Testis (tissue), 3 donors: ENCODE data around the gene LRP1B. TPM values are rescaled to one million over a fixed set of nuclear protein-coding genes. Genes with fewer than 3 reads are reported as not detected.
"Not testable (repeated sequence)": the region's sequence is repeated elsewhere in the genome, so short reads cannot be mapped to it uniquely, and the experiment has no call there.

Experiments used
- DNase-seq: peaks from one replicate; pipeline ENCODE4 v3.0.0-alpha.2; 2019
- H3K27ac ChIP-seq, 2 donors: fragments of 200-600 bp; sonication (generic); one replicate each; pipeline ENCODE4 v1.5.1; 2019
- H3K27me3 ChIP-seq: fragments of 200-600 bp; sonication (generic); one replicate; pipeline ENCODE4 v1.5.1; 2019
- H3K36me3 ChIP-seq: fragments of 200-600 bp; sonication (generic); one replicate; pipeline ENCODE4 v1.5.1; 2017; ENCODE audit warnings: low read depth; ENCODE audit errors: missing control alignments
- H3K4me1 ChIP-seq: fragments of 200-600 bp; sonication (generic); one replicate; pipeline ENCODE4 v1.5.1; 2019
- H3K4me3 ChIP-seq, 2 donors: fragments of 200-600 bp; sonication (generic); one replicate each; pipeline ENCODE4 v1.5.1; 2017 to 2019
- H3K9me3 ChIP-seq: fragments of 200-600 bp; sonication (generic); one replicate; pipeline ENCODE4 v1.5.1; 2017
- CTCF ChIP-seq, 3 experiments: fragments of 450-650 bp in 2 of 3; fragments of 200-600 bp in 1 of 3; sonication (generic) in 1 of 3; IDR thresholded peaks; one replicate each; pipeline ENCODE4 v1.5.1; 2016 to 2019; ENCODE audit warnings: antibody characterized with exemption in 3 of 3, mild to moderate bottlenecking in 2 of 3, moderate library complexity in 1 of 3
- POLR2A ChIP-seq: fragments of 450-650 bp; IDR thresholded peaks from one replicate; pipeline ENCODE4 v1.6.1; 2017; ENCODE audit warnings: antibody characterized with exemption, mild to moderate bottlenecking, moderate library complexity
- WGBS, 2 donors: methylation state at CpG; one replicate each; pipeline ENCODE4 v1.1.5; 2018; 5-methylcytosine and 5-hydroxymethylcytosine counted together
- intact Hi-C: fragments of 100-400 bp; cut with DNase I; formaldehyde crosslinking; loops from one replicate; pipeline ENCODE4 v1.15.1; 2023; ENCODE audit warnings: low total_unique reads
- polyA plus RNA-seq: library from polyadenylated mRNA; stranded (reverse); fragments of 350-450 nt; fragmentation: Illumina TruSeq; extraction: RNeasy Lipid Tissue Mini Kit (QIAGEN cat#74804); gene quantifications from one replicate; pipeline ENCODE4 v1.2.3, GENCODE V29; 2014; ENCODE audit warnings: low read depth, low replicate concordance; ENCODE audit not compliant: insufficient read depth
- total RNA-seq, 2 donors: library from RNA; depleted of rRNA; stranded (reverse); fragments of >200 nt; gene quantifications; one replicate each; pipeline ENCODE4 v1.2.3, GENCODE V29; 2016

Gene LRP1B
- total and polyA plus RNA-seq, 3 donors from 2014 or later, result 0.79 to 1.9 (median 0.84) TPM

GRCh38 chr2:140975237-140975636, 1155.6 kb downstream of the LRP1B start:
- intact Hi-C loops, result no loop called here
- Histone ChIP-seq H3K27me3 (no peaks in the 10 kb centered on the region), H3K9me3 (no peaks in the 10 kb centered on the region), H3K4me1 (no peaks in the 10 kb centered on the region), H3K4me3 (no peak overlapping the region), H3K27ac (no peak overlapping the region), H3K36me3 (no peaks in the 10 kb centered on the region)
- TF ChIP-seq POLR2A (no peak), CTCF (IDR thresholded peaks at IDR 0.05) (no peak)
- DNase-seq, result no peak

- no peaks in the 10 kb centered on the region for H3K27me3 ChIP-seq
- H3K4me3 ChIP-seq, result no peak overlapping the region
- intact Hi-C loops, result no loop called here
- no peak for TF ChIP-seq CTCF (IDR thresholded peaks at IDR 0.05)
- TF ChIP-seq POLR2A, result no peak
- H3K27ac ChIP-seq, result no peak overlapping the region
- DNase-seq, result no peak
- 92 to 100% methylated on average over 1 of the region's 1 CpG for WGBS, 2 donors
- no peaks in the 10 kb centered on the region for H3K9me3 ChIP-seq
- H3K4me1 ChIP-seq, result no peaks in the 10 kb centered on the region
- H3K36me3 ChIP-seq, result no peaks in the 10 kb centered on the region
Measured at GRCh38 chr2:140972724-140973123, 1158.1 kb downstream of the LRP1B start.

- H3K27ac ChIP-seq, H3K4me1 ChIP-seq, intact Hi-C loops, H3K27me3 ChIP-seq, H3K36me3 ChIP-seq, H3K4me3 ChIP-seq, H3K9me3 ChIP-seq: not testable (repeated sequence)
- peak; percentile 18 for DNase-seq
- WGBS, 2 donors, result 65 to 85% methylated on average over 9 of the region's 11 CpGs
Measured at GRCh38 chr2:140964324-140964723, 1166.5 kb downstream of the LRP1B start.

GRCh38 chr2:140949932-140950331, 1180.9 kb downstream of the LRP1B start:
- Histone ChIP-seq H3K36me3 (no peaks in the 10 kb centered on the region), H3K9me3 (no peaks in the 10 kb centered on the region), H3K4me1 (no peaks in the 10 kb centered on the region), H3K4me3 (no peak overlapping the region), H3K27me3 (no peaks in the 10 kb centered on the region), H3K27ac (no peak overlapping the region)
- WGBS, 2 donors, result 75% methylated on average over 1 of the region's 1 CpG; no CpG with 5 or more reads in 1 of the 2 donors
- TF ChIP-seq POLR2A (no peak), CTCF (IDR thresholded peaks at IDR 0.05) (no peak)
- DNase-seq, result no peak
- intact Hi-C loops, result no loop called here

- Histone ChIP-seq H3K9me3 (no peaks in the 10 kb centered on the region), H3K4me1 (no peaks in the 10 kb centered on the region), H3K36me3 (no peaks in the 10 kb centered on the region), H3K27ac (no peak overlapping the region), H3K4me3 (no peak overlapping the region), H3K27me3 (no peaks in the 10 kb centered on the region)
- WGBS, 2 donors, result 75 to 81% methylated on average over 4 of the region's 4 CpGs
- intact Hi-C loops, result no loop called here
- DNase-seq, result no peak
- TF ChIP-seq CTCF (IDR thresholded peaks at IDR 0.05) (no peak), POLR2A (no peak)
Measured at GRCh38 chr2:140947236-140947635, 1183.6 kb downstream of the LRP1B start.
